Left ventricle myocardium inferior (tissue), 1 donor: Measurements from ENCODE around the gene C2CD2. TPM values are rescaled to one million over a fixed set of nuclear protein-coding genes. Genes with fewer than 3 reads are reported as not detected.
"Not testable (repeated sequence)": the region's sequence is repeated elsewhere in the genome, so short reads cannot be mapped to it uniquely, and the experiment has no call there.

Experiments
- DNase-seq: peaks from one replicate; pipeline ENCODE4 v3.0.0-alpha.2; 2020
- H3K27ac ChIP-seq: fragments of 200-600 bp; replicated peaks from 2 replicates; pipeline ENCODE4 v1.8.0; 2021
- H3K27me3 ChIP-seq: fragments of 200-600 bp; 2 replicates; pipeline ENCODE4 v1.8.0; 2021; ENCODE audit warnings: low read depth
- H3K36me3 ChIP-seq: fragments of 200-600 bp; 2 replicates; pipeline ENCODE4 v1.8.0; 2021
- H3K4me1 ChIP-seq: fragments of 200-600 bp; 2 replicates; pipeline ENCODE4 v1.8.0; 2021
- H3K4me3 ChIP-seq: fragments of 200-600 bp; 2 replicates; pipeline ENCODE4 v1.8.0; 2021; ENCODE audit warnings: mild to moderate bottlenecking, moderate library complexity
- H3K9me3 ChIP-seq: fragments of 200-600 bp; replicated peaks from 2 replicates; pipeline ENCODE4 v1.8.0; 2021
- CTCF ChIP-seq: fragments of 200-600 bp; IDR thresholded peaks from 2 replicates; pipeline ENCODE4 v1.8.0; 2021; ENCODE audit warnings: antibody characterized with exemption, mild to moderate bottlenecking, borderline replicate concordance
- intact Hi-C: fragments of 100-400 bp; cut with micrococcal nuclease; formaldehyde crosslinking; loops from one replicate; pipeline ENCODE4 v1.11.0; 2022
- total RNA-seq: library from RNA; stranded (reverse); fragmentation: NEBNext Ultra II Directional; extraction: Animal tissue kit (Norgen Biotek cat#: 25700); gene quantifications from one replicate; pipeline ENCODE4 v1.2.1, GENCODE V29; 2021
- donor health status: DM: no; HTN: yes; CAD: no; lungs with severe emphysema.

The C2CD2 gene
- total RNA-seq, 1 donor from 2014 or later: 5.9 TPM

- Histone ChIP-seq H3K27me3 (no peaks in the 10 kb centered on the region), H3K9me3 (no peaks in the 10 kb centered on the region), H3K27ac (no peak overlapping the region), H3K4me1 (peaks cover 57% of the 10 kb centered on the region), H3K4me3 (peak overlapping the region; percentile 84), H3K36me3 (no peaks in the 10 kb centered on the region)
- no peak for DNase-seq
- TF ChIP-seq CTCF: no peak
- intact Hi-C loops: no loop called here
Observed at GRCh38 chr21:41951876-41952567, 1.8 kb downstream of the C2CD2 start.

- Histone ChIP-seq H3K27ac (no peak overlapping the region), H3K9me3 (no peaks in the 10 kb centered on the region), H3K36me3 (no peaks in the 10 kb centered on the region), H3K27me3 (no peaks in the 10 kb centered on the region), H3K4me1 (peaks cover 49% of the 10 kb centered on the region), H3K4me3 (no peak overlapping the region)
- TF ChIP-seq CTCF: no peak
- DNase-seq: no peak
- intact Hi-C loops: no loop called here
Observed at GRCh38 chr21:41950941-41951351, 2.9 kb downstream of the C2CD2 start.

- intact Hi-C loops, H3K27me3 ChIP-seq, H3K27ac ChIP-seq, H3K4me3 ChIP-seq, H3K9me3 ChIP-seq, DNase-seq, H3K36me3 ChIP-seq: not testable (repeated sequence)
- H3K4me1 ChIP-seq: peaks cover 49% of the 10 kb centered on the region
Observed at GRCh38 chr21:41949631-41950030, 4.2 kb downstream of the C2CD2 start.

GRCh38 chr21:41948901-41949300, 4.9 kb downstream of the C2CD2 start:
- DNase-seq: no peak
- no peaks in the 10 kb centered on the region for H3K27me3 ChIP-seq
- TF ChIP-seq CTCF: no peak
- H3K27ac ChIP-seq: no peak overlapping the region
- H3K4me1 ChIP-seq: peaks cover 44% of the 10 kb centered on the region
- no peaks in the 10 kb centered on the region for H3K36me3 ChIP-seq
- no peak overlapping the region for H3K4me3 ChIP-seq
- no peaks in the 10 kb centered on the region for H3K9me3 ChIP-seq
- intact Hi-C loops: no loop called here

GRCh38 chr21:41948078-41948895, 5.5 kb downstream of the C2CD2 start:
- H3K27ac ChIP-seq: peak overlapping the region; percentile 46
- H3K4me3 ChIP-seq: no peak overlapping the region
- no peak for TF ChIP-seq CTCF

GRCh38 chr21:41945982-41946381, 7.8 kb downstream of the C2CD2 start:
- Histone ChIP-seq H3K36me3 (no peaks in the 10 kb centered on the region), H3K4me1 (peaks cover 19% of the 10 kb centered on the region), H3K4me3 (no peak overlapping the region), H3K27me3 (no peaks in the 10 kb centered on the region), H3K27ac (no peak overlapping the region), H3K9me3 (no peaks in the 10 kb centered on the region)
- no peak for TF ChIP-seq CTCF
- intact Hi-C loops: no loop called here
- no peak for DNase-seq

More at GRCh38 chr21:41948078-41948895, 5.5 kb downstream of the C2CD2 start:
- Histone ChIP-seq H3K27me3 (no peaks in the 10 kb centered on the region), H3K4me1 (peaks cover 42% of the 10 kb centered on the region), H3K9me3 (no peaks in the 10 kb centered on the region), H3K36me3 (no peaks in the 10 kb centered on the region)
- intact Hi-C loops: no loop called here
- no peak for DNase-seq
